Neuronal stem cell (in vitro differentiated cells): Measurements from ENCODE around the gene DCDC1.
"Not testable (repeated sequence)": the region's sequence is repeated elsewhere in the genome, so short reads cannot be mapped to it uniquely, and the experiment has no call there.

ENCODE experiments used
- DNase-seq: peaks from one replicate; pipeline ENCODE4 v3.0.0-alpha.2; 2013; ENCODE audit warnings: low spot score
- H2AFZ ChIP-seq: one replicate; pipeline ENCODE4 v1.6.1; 2013; ENCODE audit warnings: mild to moderate bottlenecking, low read length, inconsistent platforms
- H2AK5ac ChIP-seq: 2 replicates; pipeline ENCODE4 v1.6.1; 2013; ENCODE audit warnings: low read depth, mild to moderate bottlenecking, inconsistent platforms, low read length, moderate library complexity, mixed read lengths
- H2BK120ac ChIP-seq: 2 replicates; pipeline ENCODE4 v1.6.1; 2013; ENCODE audit warnings: low read depth, mild to moderate bottlenecking, inconsistent platforms, low read length, moderate library complexity, mixed read lengths
- H2BK12ac ChIP-seq: one replicate; pipeline ENCODE4 v1.6.1; 2013; ENCODE audit warnings: low read length, inconsistent platforms
- H2BK15ac ChIP-seq: 2 replicates; pipeline ENCODE4 v1.6.1; 2013; ENCODE audit warnings: mild to moderate bottlenecking, low read length, inconsistent platforms, mixed read lengths
- H2BK5ac ChIP-seq: one replicate; pipeline ENCODE4 v1.6.1; 2013; ENCODE audit warnings: inconsistent platforms, mild to moderate bottlenecking, low read length, moderate library complexity
- H3K14ac ChIP-seq: one replicate; pipeline ENCODE4 v1.6.1; 2013; ENCODE audit warnings: low read length, inconsistent platforms
- H3K18ac ChIP-seq: 2 replicates; pipeline ENCODE4 v1.6.1; 2013; ENCODE audit warnings: low read length, inconsistent platforms
- H3K23ac ChIP-seq: 2 replicates; pipeline ENCODE4 v1.6.1; 2013; ENCODE audit warnings: low read depth, mild to moderate bottlenecking, mixed read lengths, low read length, inconsistent platforms; ENCODE audit not compliant: poor library complexity
- H3K27ac ChIP-seq: replicated peaks from 3 replicates; pipeline ENCODE4 v1.5.1; 2013; ENCODE audit warnings: low read length, inconsistent platforms
- H3K27me3 ChIP-seq, 3 experiments: 2 replicates each; pipeline ENCODE4 v1.6.1; 2013; ENCODE audit warnings: low read length in 3 of 3, mild to moderate bottlenecking in 2 of 3, inconsistent platforms in 1 of 3, low read depth in 1 of 3, mixed read lengths in 1 of 3, moderate library complexity in 1 of 3; ENCODE audit not compliant: control insufficient read depth in 3 of 3, insufficient read depth in 3 of 3
- H3K36me3 ChIP-seq, 2 donors: replicated peaks in 1 of 2; 2 replicates each; pipeline ENCODE4 v1.6.1; 2013; ENCODE audit warnings: low read length in 2 of 2; ENCODE audit not compliant: control insufficient read depth in 2 of 2, insufficient read depth in 2 of 2
- H3K4ac ChIP-seq: 2 replicates; pipeline ENCODE4 v1.6.1; 2013; ENCODE audit warnings: inconsistent platforms, mild to moderate bottlenecking, low read length, moderate library complexity
- H3K4me1 ChIP-seq, 2 donors: 1 replicate in 1 of 2; 2 replicates in 1 of 2; pipeline ENCODE4 v1.6.1; 2013; ENCODE audit warnings: low read length in 2 of 2, low read depth in 1 of 2; ENCODE audit not compliant: control insufficient read depth in 2 of 2, insufficient read depth in 1 of 2
- H3K4me2 ChIP-seq: one replicate; pipeline ENCODE4 v1.6.1; 2013; ENCODE audit warnings: mild to moderate bottlenecking, low read length, inconsistent platforms; ENCODE audit not compliant: insufficient read depth, poor library complexity, severe bottlenecking
- H3K4me3 ChIP-seq, 2 donors: 2 replicates each; pipeline ENCODE4 v1.5.1; 2013; ENCODE audit warnings: low read length in 2 of 2, mild to moderate bottlenecking in 2 of 2, inconsistent platforms in 1 of 2, moderate library complexity in 1 of 2
- H3K79me1 ChIP-seq: one replicate; pipeline ENCODE4 v1.6.1; 2013; ENCODE audit warnings: low read depth, mild to moderate bottlenecking, inconsistent platforms, low read length, moderate library complexity
- H3K9ac ChIP-seq: one replicate; pipeline ENCODE4 v1.6.1; 2013; ENCODE audit warnings: mild to moderate bottlenecking, low read depth, low read length, inconsistent platforms; ENCODE audit not compliant: poor library complexity
- H3K9me3 ChIP-seq, 2 donors: replicated peaks in 1 of 2; 2 replicates each; pipeline versions ENCODE3 to v1.6.1; 2013; ENCODE audit warnings: low read length in 2 of 2, mild to moderate bottlenecking in 2 of 2, inconsistent platforms in 1 of 2, low read depth in 1 of 2, mixed read lengths in 1 of 2, moderate library complexity in 1 of 2; ENCODE audit not compliant: control insufficient read depth in 2 of 2, insufficient read depth in 1 of 2
- H4K8ac ChIP-seq: one replicate; pipeline ENCODE4 v1.6.1; 2013; ENCODE audit warnings: low read depth, mild to moderate bottlenecking, inconsistent platforms, low read length, moderate library complexity
- H4K91ac ChIP-seq: one replicate; pipeline ENCODE4 v1.6.1; 2013; ENCODE audit warnings: low read length, low read depth, mild to moderate bottlenecking, inconsistent platforms; ENCODE audit not compliant: poor library complexity
- WGBS, 2 donors: extraction: QIAGEN DNeasy Blood & Tissue Kit; methylation state at CpG; one replicate each; pipeline ENCODE4 v1.1.7; 2013; ENCODE audit warnings: missing lambda C conversion rate in 2 of 2, mixed read lengths in 1 of 2; ENCODE audit not compliant: insufficient read length in 2 of 2, insufficient replicate concordance in 1 of 2; ENCODE audit errors: extremely low coverage in 2 of 2; 5-methylcytosine and 5-hydroxymethylcytosine counted together

The DCDC1 gene

GRCh38 chr11:31295308-31295707, 74.2 kb downstream of the DCDC1 start:
- DNase-seq, result no peak
- H3K14ac ChIP-seq, result peak overlapping the region; percentile 58

GRCh38 chr11:31273527-31273926, 96.0 kb downstream of the DCDC1 start:
- not testable (repeated sequence) for H3K4ac ChIP-seq, H3K14ac ChIP-seq, H2BK120ac ChIP-seq, H3K27ac ChIP-seq, DNase-seq, H3K4me3 ChIP-seq, H2AFZ ChIP-seq, H2BK12ac ChIP-seq, H3K27me3 ChIP-seq, H3K36me3 ChIP-seq, H3K4me2 ChIP-seq, H2BK15ac ChIP-seq, H3K79me1 ChIP-seq, H3K9ac ChIP-seq, H4K91ac ChIP-seq, H2BK5ac ChIP-seq, H3K23ac ChIP-seq, H3K18ac ChIP-seq, H2AK5ac ChIP-seq, H4K8ac ChIP-seq, H3K4me1 ChIP-seq
- WGBS, 2 donors, result no CpG with 5 or more reads among the region's 3 CpGs
- H3K9me3 ChIP-seq, result peaks cover 3 to 17% of the 10 kb centered on the region in 2 donors

More at GRCh38 chr11:31295308-31295707, 74.2 kb downstream of the DCDC1 start:
- Histone ChIP-seq H4K8ac (no peak overlapping the region), H2AK5ac (no peak overlapping the region), H3K9me3 (no peaks in the 10 kb centered on the region), H3K9ac (no peak overlapping the region), H2BK120ac (no peak overlapping the region), H3K27ac (no peak overlapping the region), H3K4me1 (no peaks in the 10 kb centered on the region), H2BK15ac (no peak overlapping the region), H3K79me1 (no peaks in the 10 kb centered on the region), H3K27me3 (no peaks in the 10 kb centered on the region), H4K91ac (no peak overlapping the region), H3K18ac (no peak overlapping the region), H3K4me2 (no peak overlapping the region), H3K23ac (no peak overlapping the region), H2AFZ (no peak overlapping the region), H2BK12ac (no peak overlapping the region), H2BK5ac (no peak overlapping the region), H3K4me3 (no peak overlapping the region), H3K36me3 (no peaks in the 10 kb centered on the region), H3K4ac (no peak overlapping the region)
- no CpG with 5 or more reads among the region's 3 CpGs for WGBS, 2 donors

- no peaks in the 10 kb centered on the region for H3K79me1 ChIP-seq
- H2BK12ac ChIP-seq, result no peak overlapping the region
- H3K4ac ChIP-seq, result no peak overlapping the region
- H3K36me3 ChIP-seq, result no peaks in the 10 kb centered on the region
- no peak overlapping the region for H3K4me2 ChIP-seq
- H2BK5ac ChIP-seq, result no peak overlapping the region
- H3K9ac ChIP-seq, result no peak overlapping the region
- no peak overlapping the region for H2AK5ac ChIP-seq
- no peaks in the 10 kb centered on the region for H3K4me1 ChIP-seq
- no peaks in the 10 kb centered on the region for H3K27me3 ChIP-seq
- H3K4me3 ChIP-seq, result no peak overlapping the region
- H2AFZ ChIP-seq, result no peak overlapping the region
- no peak overlapping the region for H3K27ac ChIP-seq
- H3K14ac ChIP-seq, result no peak overlapping the region
- no peak for DNase-seq
- no peak overlapping the region for H4K8ac ChIP-seq
- H2BK15ac ChIP-seq, result no peak overlapping the region
- H3K23ac ChIP-seq, result no peak overlapping the region
- no peak overlapping the region for H2BK120ac ChIP-seq
- H4K91ac ChIP-seq, result no peak overlapping the region
- peaks cover 2 to 7% of the 10 kb centered on the region in 2 donors for H3K9me3 ChIP-seq
- H3K18ac ChIP-seq, result no peak overlapping the region
Observed at GRCh38 chr11:31267720-31268119, 101.8 kb downstream of the DCDC1 start.

GRCh38 chr11:31264834-31265233, 104.7 kb downstream of the DCDC1 start:
- DNase-seq, result no peak
- H4K91ac ChIP-seq, result no peak overlapping the region
- no peak overlapping the region for H3K18ac ChIP-seq
- no peak overlapping the region for H2BK12ac ChIP-seq
- no peak overlapping the region for H2BK120ac ChIP-seq
- no peak overlapping the region for H3K9ac ChIP-seq
- no peaks in the 10 kb centered on the region for H3K9me3 ChIP-seq
- H3K4me2 ChIP-seq, result no peak overlapping the region
- no peak overlapping the region for H3K23ac ChIP-seq
- no peak overlapping the region for H3K4me3 ChIP-seq
- H4K8ac ChIP-seq, result no peak overlapping the region
- H3K4ac ChIP-seq, result no peak overlapping the region
- no peak overlapping the region for H2AFZ ChIP-seq
- H2BK5ac ChIP-seq, result no peak overlapping the region
- no peak overlapping the region for H2BK15ac ChIP-seq
- no CpG with 5 or more reads among the region's 1 CpG for WGBS, 2 donors
- no peaks in the 10 kb centered on the region for H3K27me3 ChIP-seq
- H3K27ac ChIP-seq, result no peak overlapping the region
- no peaks in the 10 kb centered on the region for H3K4me1 ChIP-seq
- no peaks in the 10 kb centered on the region for H3K79me1 ChIP-seq
- no peak overlapping the region for H3K14ac ChIP-seq
- no peak overlapping the region for H2AK5ac ChIP-seq
- H3K36me3 ChIP-seq, result no peaks in the 10 kb centered on the region
